Neutrophil (primary cell): Measurements from ENCODE around the gene NAGS.
"Not testable (repeated sequence)": the region's sequence is repeated elsewhere in the genome, so short reads cannot be mapped to it uniquely, and the experiment has no call there.

Experiments
- H3K27ac ChIP-seq: fragments of 200-600 bp; sonication (generic); 2 replicates; pipeline ENCODE4 v1.5.1; 2016; ENCODE audit warnings: mild to moderate bottlenecking, moderate library complexity
- H3K27me3 ChIP-seq: fragments of 200-600 bp; sonication (generic); 2 replicates; pipeline ENCODE4 v1.6.0; 2016; ENCODE audit warnings: mild to moderate bottlenecking
- H3K36me3 ChIP-seq: fragments of 200-600 bp; sonication (generic); 2 replicates; pipeline ENCODE4 v1.5.1; 2017
- H3K4me1 ChIP-seq, 2 experiments: fragments of 200-600 bp in 1 of 2; sonication (generic) in 1 of 2; 1 replicate in 1 of 2; 2 replicates in 1 of 2; pipeline versions ENCODE4 v1.5.1 to v1.6.1; 2013 to 2016; ENCODE audit warnings: low read depth in 1 of 2, low read length in 1 of 2, mild to moderate bottlenecking in 1 of 2, moderate library complexity in 1 of 2; ENCODE audit not compliant: control insufficient read depth in 1 of 2, insufficient read depth in 1 of 2
- H3K4me3 ChIP-seq, 2 experiments: fragments of 200-600 bp in 1 of 2; sonication (generic) in 1 of 2; 1 replicate in 1 of 2; 2 replicates in 1 of 2; pipeline ENCODE4 v1.5.1; 2013 to 2016; ENCODE audit warnings: low read depth in 1 of 2, low read length in 1 of 2, mild to moderate bottlenecking in 1 of 2, moderate library complexity in 1 of 2
- H3K9me3 ChIP-seq: fragments of 200-600 bp; sonication (generic); 2 replicates; pipeline ENCODE4 v1.5.1; 2016
- TF ChIP-seq, protein P1 (sequence below): fragments of 200-600 bp; sonication (generic); IDR thresholded peaks from 2 replicates; pipeline ENCODE4 v1.5.1; 2016; ENCODE audit warnings: antibody characterized with exemption

NAGS gene

DNA sequence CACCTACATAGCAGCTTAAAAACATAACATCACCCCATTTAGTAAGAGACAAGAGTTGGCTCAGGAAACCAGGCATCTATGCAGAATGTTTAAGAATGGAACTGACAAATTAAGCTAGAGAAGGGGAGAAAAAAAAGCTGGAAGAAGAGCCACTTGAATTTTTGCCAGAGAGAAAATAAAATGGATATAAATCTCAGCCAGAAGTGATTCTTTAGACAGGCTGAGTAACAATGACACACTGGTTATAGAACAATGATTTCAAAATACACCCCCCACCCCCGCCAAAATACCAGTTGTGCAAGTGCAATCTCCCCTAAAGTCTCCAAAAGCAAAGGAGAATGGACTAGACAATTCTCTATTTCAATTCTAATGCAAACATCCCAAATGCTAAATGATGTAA lies 39.6 kb downstream of the NAGS start:
- peak overlapping the region; percentile 66 for H3K27ac ChIP-seq
- TF ChIP-seq, protein P1, sequence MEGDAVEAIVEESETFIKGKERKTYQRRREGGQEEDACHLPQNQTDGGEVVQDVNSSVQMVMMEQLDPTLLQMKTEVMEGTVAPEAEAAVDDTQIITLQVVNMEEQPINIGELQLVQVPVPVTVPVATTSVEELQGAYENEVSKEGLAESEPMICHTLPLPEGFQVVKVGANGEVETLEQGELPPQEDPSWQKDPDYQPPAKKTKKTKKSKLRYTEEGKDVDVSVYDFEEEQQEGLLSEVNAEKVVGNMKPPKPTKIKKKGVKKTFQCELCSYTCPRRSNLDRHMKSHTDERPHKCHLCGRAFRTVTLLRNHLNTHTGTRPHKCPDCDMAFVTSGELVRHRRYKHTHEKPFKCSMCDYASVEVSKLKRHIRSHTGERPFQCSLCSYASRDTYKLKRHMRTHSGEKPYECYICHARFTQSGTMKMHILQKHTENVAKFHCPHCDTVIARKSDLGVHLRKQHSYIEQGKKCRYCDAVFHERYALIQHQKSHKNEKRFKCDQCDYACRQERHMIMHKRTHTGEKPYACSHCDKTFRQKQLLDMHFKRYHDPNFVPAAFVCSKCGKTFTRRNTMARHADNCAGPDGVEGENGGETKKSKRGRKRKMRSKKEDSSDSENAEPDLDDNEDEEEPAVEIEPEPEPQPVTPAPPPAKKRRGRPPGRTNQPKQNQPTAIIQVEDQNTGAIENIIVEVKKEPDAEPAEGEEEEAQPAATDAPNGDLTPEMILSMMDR, result no peak

DNA sequence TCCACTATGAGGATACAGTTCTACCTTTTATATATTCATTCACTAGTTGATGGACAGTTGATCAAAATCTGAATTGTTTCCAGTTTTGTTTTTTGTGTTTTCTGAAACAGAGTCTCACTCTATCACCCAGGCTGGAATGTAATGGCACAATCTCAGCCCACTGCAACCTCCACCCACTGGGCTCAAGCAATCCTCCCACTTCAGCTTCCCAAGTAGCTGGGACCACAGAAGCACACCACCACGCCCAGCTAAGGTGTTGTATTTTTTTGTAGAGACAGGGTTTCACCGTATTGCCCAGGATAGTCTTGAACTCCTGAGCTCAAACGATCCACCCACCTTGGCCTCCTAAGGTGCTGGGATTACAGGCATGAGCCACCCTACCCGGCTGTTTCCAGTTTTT lies 41.1 kb downstream of the NAGS start:
- no peaks in the 10 kb centered on the region for H3K9me3 ChIP-seq
- no peak overlapping the region for H3K27ac ChIP-seq
- H3K27me3 ChIP-seq, result no peaks in the 10 kb centered on the region
- H3K36me3 ChIP-seq, result peaks cover 29% of the 10 kb centered on the region
- H3K4me3 ChIP-seq, result no peak overlapping the region
- peaks cover 21 to 25% of the 10 kb centered on the region in 2 experiments for H3K4me1 ChIP-seq
- TF ChIP-seq, protein P1, result no peak

More for the DNA sequence above, 39.6 kb downstream of the NAGS start:
- peaks cover 15% of the 10 kb centered on the region for H3K36me3 ChIP-seq
- no peaks in the 10 kb centered on the region for H3K27me3 ChIP-seq
- no peaks in the 10 kb centered on the region for H3K9me3 ChIP-seq
- no peak overlapping the region for H3K4me3 ChIP-seq
- H3K4me1 ChIP-seq, result peaks cover 21 to 25% of the 10 kb centered on the region in 2 experiments

DNA sequence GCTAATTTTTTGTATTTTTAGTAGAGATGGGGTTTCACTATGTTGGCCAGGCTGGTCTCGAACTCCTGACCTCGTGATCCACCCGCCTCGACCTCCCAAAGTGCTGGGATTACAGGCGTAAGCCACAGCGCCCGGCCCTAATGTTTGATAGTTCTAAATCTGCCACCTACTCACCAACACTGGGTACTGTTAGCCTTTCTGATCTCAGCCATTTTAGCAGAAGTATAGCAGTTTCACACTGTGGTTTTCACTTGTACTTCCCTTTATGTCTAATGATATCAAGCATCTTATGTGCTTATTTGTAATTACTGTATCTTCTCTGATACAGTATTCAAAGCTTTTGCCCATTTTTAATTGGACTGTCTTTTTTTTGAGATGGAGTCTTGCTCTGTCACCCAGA lies 42.5 kb downstream of the NAGS start:
- not testable (repeated sequence) for H3K27me3 ChIP-seq
- H3K36me3 ChIP-seq, result peaks cover 43% of the 10 kb centered on the region

DNA sequence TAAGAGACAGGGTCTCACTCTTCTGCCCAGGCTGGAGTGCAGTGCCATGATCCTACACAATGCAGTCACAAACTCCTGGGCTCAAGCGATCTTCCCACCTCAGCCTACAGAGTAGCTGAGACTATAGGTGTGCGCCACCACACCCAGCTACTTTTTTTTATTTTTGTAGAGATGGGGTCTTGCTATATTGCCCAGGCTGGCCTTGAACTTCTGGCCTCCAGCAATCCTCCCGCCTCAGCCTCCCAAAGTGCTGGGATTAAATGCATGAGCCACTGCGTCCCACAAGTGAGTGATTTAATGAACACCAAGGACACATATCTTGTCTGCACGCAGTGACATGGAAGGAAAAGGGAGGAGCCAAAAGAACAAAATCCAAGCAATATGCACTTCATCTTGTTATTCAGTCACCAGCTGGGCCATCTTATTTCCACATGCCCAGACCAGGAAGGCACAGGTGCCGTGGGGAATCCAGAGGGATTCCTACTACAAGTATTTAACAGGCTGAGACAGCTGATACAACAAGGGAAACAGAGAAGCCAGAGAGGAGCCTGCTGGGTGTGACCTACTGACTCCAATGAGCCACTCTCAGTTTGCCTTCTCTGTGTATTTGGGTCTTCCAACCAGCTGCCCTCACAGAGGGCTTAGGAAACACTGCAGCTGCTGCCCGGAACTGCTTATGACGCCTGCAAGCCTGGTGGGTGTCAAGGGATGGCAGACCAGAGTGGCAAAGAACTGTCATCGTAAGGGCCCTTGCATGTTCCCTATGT lies 45.1 kb downstream of the NAGS start:
- Histone ChIP-seq H3K36me3 (peaks cover 57% of the 10 kb centered on the region), H3K27ac (no peak overlapping the region), H3K9me3 (no peaks in the 10 kb centered on the region), H3K27me3 (no peaks in the 10 kb centered on the region), H3K4me1 (peaks cover 0 to 3% of the 10 kb centered on the region in 2 experiments), H3K4me3 (no peak overlapping the region)
- TF ChIP-seq, protein P1, result no peak

More for the DNA sequence above, 42.5 kb downstream of the NAGS start:
- not testable (repeated sequence) for H3K9me3 ChIP-seq, H3K27ac ChIP-seq, H3K4me3 ChIP-seq
- peaks cover 19 to 21% of the 10 kb centered on the region in 2 experiments for H3K4me1 ChIP-seq

DNA sequence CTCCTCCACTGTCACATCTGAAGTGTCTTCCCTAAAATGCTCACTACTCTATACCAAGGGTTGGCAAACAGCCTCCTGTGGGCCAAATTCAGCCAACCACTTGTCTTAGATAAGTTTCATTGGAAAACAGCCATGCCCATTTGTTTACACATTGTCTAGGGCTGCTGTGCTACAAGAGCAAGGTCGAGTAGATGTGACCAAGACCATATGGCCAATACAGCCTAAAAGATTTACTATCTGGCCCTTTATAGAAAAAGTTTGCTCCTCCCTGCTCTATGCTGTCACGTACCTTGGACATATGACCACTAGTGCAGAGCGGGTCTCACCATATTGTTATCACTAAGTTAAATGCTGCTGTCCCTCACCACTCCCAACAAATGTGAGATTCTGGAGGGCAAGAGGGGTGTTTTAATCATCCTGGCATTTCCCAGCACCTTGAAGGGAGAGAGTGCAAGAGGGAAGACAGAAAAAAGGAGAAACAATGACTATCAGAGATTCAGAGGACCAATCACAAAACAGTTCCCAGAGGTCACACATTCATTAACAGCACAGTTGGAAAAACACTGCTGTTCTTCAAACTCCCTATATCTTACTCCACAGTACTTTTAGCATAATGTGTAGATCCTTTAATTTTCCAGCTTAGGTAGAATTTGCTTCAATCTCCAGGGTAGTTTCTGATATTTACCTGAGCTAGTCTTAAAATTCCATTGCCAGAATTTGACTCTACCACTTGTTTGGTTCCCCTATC lies 48.9 kb downstream of the NAGS start:
- TF ChIP-seq, protein P1, result no peak
- Histone ChIP-seq H3K9me3 (no peaks in the 10 kb centered on the region), H3K27me3 (no peaks in the 10 kb centered on the region), H3K27ac (no peak overlapping the region), H3K4me3 (no peak overlapping the region), H3K36me3 (peaks cover 52% of the 10 kb centered on the region), H3K4me1 (no peaks in the 10 kb centered on the region)
